Caco-2 (cell line): ENCODE results near the gene TRPM8. TPM values are rescaled to one million over a fixed set of nuclear protein-coding genes. Genes with fewer than 3 reads are reported as not detected.

ENCODE experiments used
- BruUV-seq: library from RNA; stranded (reverse); fragments of 400-500 nt; replicated peaks from 2 replicates; lab custom pipeline; 2021; lab: Mats Ljungman, UMichigan
- CTCF ChIA-PET: fragments of 300-600 bp; sonication (Branson Sonifier 250); formaldehyde crosslinking; loops from one replicate; lab custom pipeline; 2022; ENCODE audit warnings: antibody characterized with exemption; lab: Charles Lee
- POLR2A ChIA-PET: fragments of 300-600 bp; sonication (Branson Sonifier 250); formaldehyde crosslinking; loops from one replicate; lab custom pipeline; 2022; ENCODE audit warnings: antibody characterized with exemption; lab: Charles Lee
- DNase-seq, 2 experiments: peaks; one replicate each; pipeline versions ENCODE4 v3.0.0 to v3.0.0-alpha.2; 2020 to 2022
- H3K27me3 ChIP-seq: replicated peaks from 2 replicates; pipeline ENCODE4 v1.6.0; 2011; ENCODE audit warnings: low read length; ENCODE audit not compliant: control insufficient read depth, insufficient read depth
- H3K36me3 ChIP-seq: 2 replicates; pipeline ENCODE4 v1.5.1; 2011; ENCODE audit warnings: low read length; ENCODE audit not compliant: control insufficient read depth, insufficient read depth
- H3K4me1 ChIP-seq: fragments of 250-450 bp; sonication (Bioruptor Pico); 2 replicates; pipeline ENCODE4 v1.5.1; 2020; ENCODE audit warnings: mild to moderate bottlenecking
- H3K4me3 ChIP-seq: 2 replicates; pipeline ENCODE4 v1.5.1; 2011; ENCODE audit warnings: low read depth, mild to moderate bottlenecking, control low read depth, low read length
- H3K9me3 ChIP-seq: fragments of 250-450 bp; sonication (Bioruptor Pico); 2 replicates; pipeline ENCODE4 v1.5.1; 2020; ENCODE audit warnings: mild to moderate bottlenecking, moderate library complexity
- H3K27ac Mint-ChIP-seq: one replicate; pipeline ENCODE4 v1.8.0; 2022; ENCODE audit warnings: mixed read lengths; ENCODE audit not compliant: unreplicated experiment
- H3K27me3 Mint-ChIP-seq: one replicate; pipeline ENCODE4 v1.8.0; 2022; ENCODE audit warnings: mixed read lengths; ENCODE audit not compliant: insufficient read depth, unreplicated experiment
- H3K36me3 Mint-ChIP-seq: one replicate; pipeline ENCODE4 v1.8.0; 2022; ENCODE audit warnings: mild to moderate bottlenecking, mixed read lengths; ENCODE audit not compliant: insufficient read depth, unreplicated experiment
- H3K4me1 Mint-ChIP-seq: one replicate; pipeline ENCODE4 v1.8.0; 2022; ENCODE audit warnings: low read depth, mixed read lengths; ENCODE audit not compliant: unreplicated experiment
- H3K4me3 Mint-ChIP-seq: one replicate; pipeline ENCODE4 v1.8.0; 2022; ENCODE audit warnings: mild to moderate bottlenecking, moderate library complexity, mixed read lengths; ENCODE audit not compliant: unreplicated experiment
- H3K9me3 Mint-ChIP-seq: one replicate; pipeline ENCODE4 v1.8.0; 2022; ENCODE audit warnings: mixed read lengths; ENCODE audit not compliant: unreplicated experiment
- CTCF ChIP-seq, 2 experiments: fragments of 200-600 bp in 1 of 2; IDR thresholded peaks; 1 replicate in 1 of 2; 2 replicates in 1 of 2; pipeline versions ENCODE4 v1.5.1 to v1.8.0; 2011 to 2022; ENCODE audit warnings: antibody characterized with exemption in 1 of 2, control low read depth in 1 of 2, inconsistent platforms in 1 of 2, low read depth in 1 of 2, low read length in 1 of 2, mild to moderate bottlenecking in 1 of 2, moderate library complexity in 1 of 2; ENCODE audit not compliant: insufficient read depth in 1 of 2, severe bottlenecking in 1 of 2, unreplicated experiment in 1 of 2
- intact Hi-C: fragments of 100-400 bp; cut with micrococcal nuclease; formaldehyde crosslinking; loops from one replicate; pipeline ENCODE4 v1.10.0; 2022; ENCODE audit not compliant: unreplicated experiment
- total RNA-seq: library from RNA; stranded (reverse); gene quantifications from 2 replicates; pipeline ENCODE4 v1.2.3, GENCODE V29; 2022

TRPM8 gene
- total RNA-seq, 1 experiment from 2014 or later = not detected

- DNase-seq = no peak
- Histone ChIP-seq H3K4me1 (no peaks in the 10 kb centered on the region), H3K27me3 (no peaks in the 10 kb centered on the region), H3K36me3 (no peaks in the 10 kb centered on the region), H3K9me3 (no peaks in the 10 kb centered on the region), H3K4me3 (no peak overlapping the region)
- intact Hi-C loops = no loop called here
- ChIA-PET POLR2A (no interaction called here), CTCF (no interaction called here)
- peaks cover 3% of the 10 kb centered on the region for H3K27me3 Mint-ChIP-seq
- no peaks in the 10 kb centered on the region for H3K9me3 Mint-ChIP-seq
- H3K27ac Mint-ChIP-seq = no peak overlapping the region
- TF ChIP-seq CTCF (IDR thresholded peaks at IDR 0.05; ENCODE audit: insufficient read depth in 1 of 2, low read depth in 1 of 2, low read length in 1 of 2, severe bottlenecking in 1 of 2, unreplicated experiment in 1 of 2) = no peak
- peaks cover 9% of the 10 kb centered on the region for H3K4me1 Mint-ChIP-seq
- no peaks in the 10 kb centered on the region for H3K36me3 Mint-ChIP-seq
- H3K4me3 Mint-ChIP-seq = no peak overlapping the region
- BruUV-seq = no TSS peak
Observed at GRCh38 chr2:233973786-233974185, 56.6 kb downstream of the TRPM8 start.

- CTCF ChIA-PET = no interaction called here
- Mint-ChIP-seq H3K4me1 (peaks cover 9% of the 10 kb centered on the region), H3K27ac (no peak overlapping the region), H3K4me3 (no peak overlapping the region), H3K36me3 (no peaks in the 10 kb centered on the region), H3K27me3 (peaks cover 3% of the 10 kb centered on the region), H3K9me3 (no peaks in the 10 kb centered on the region)
- Histone ChIP-seq H3K4me1 (no peaks in the 10 kb centered on the region), H3K27me3 (no peaks in the 10 kb centered on the region), H3K36me3 (no peaks in the 10 kb centered on the region), H3K4me3 (no peak overlapping the region), H3K9me3 (no peaks in the 10 kb centered on the region)
- intact Hi-C loops = no loop called here
- no peak for TF ChIP-seq CTCF (IDR thresholded peaks at IDR 0.05; ENCODE audit: insufficient read depth in 1 of 2, low read depth in 1 of 2, low read length in 1 of 2, severe bottlenecking in 1 of 2, unreplicated experiment in 1 of 2)
- DNase-seq = peak in 1 of 2 experiments; percentile 32
- no TSS peak for BruUV-seq
- POLR2A ChIA-PET = no interaction called here
Observed at GRCh38 chr2:233974530-233975071, 57.4 kb downstream of the TRPM8 start.

- Histone ChIP-seq H3K36me3 (no peaks in the 10 kb centered on the region), H3K9me3 (no peaks in the 10 kb centered on the region), H3K4me3 (no peak overlapping the region), H3K4me1 (no peaks in the 10 kb centered on the region), H3K27me3 (no peaks in the 10 kb centered on the region)
- no peak overlapping the region for H3K27ac Mint-ChIP-seq
- POLR2A ChIA-PET = no interaction called here
- no peak for TF ChIP-seq CTCF (IDR thresholded peaks at IDR 0.05; ENCODE audit: insufficient read depth in 1 of 2, low read depth in 1 of 2, low read length in 1 of 2, severe bottlenecking in 1 of 2, unreplicated experiment in 1 of 2)
- CTCF ChIA-PET = no interaction called here
- H3K36me3 Mint-ChIP-seq = no peaks in the 10 kb centered on the region
- H3K27me3 Mint-ChIP-seq = peaks cover 3% of the 10 kb centered on the region
- no peaks in the 10 kb centered on the region for H3K9me3 Mint-ChIP-seq
- no peak overlapping the region for H3K4me3 Mint-ChIP-seq
- DNase-seq = no peak
- intact Hi-C loops = loop anchor here (1.0 to 2.0 kb wide), 4 partner anchors 161 to 569 kb away; no protein-coding TSS in a partner anchor
- H3K4me1 Mint-ChIP-seq = peaks cover 9% of the 10 kb centered on the region
- no TSS peak for BruUV-seq
Observed at GRCh38 chr2:233976087-233976486, 58.9 kb downstream of the TRPM8 start.
